ENCODE data around the gene OSGIN1. TPM values are rescaled to one million over a fixed set of nuclear protein-coding genes. Genes with fewer than 3 reads are reported as not detected.
A peak's percentile ranks its signal among the peaks of the same experiment; 100 is the strongest.

Gene OSGIN1
- polyA plus RNA-seq, 3 donors, result 1.8 to 4.0 (median 2.0) TPM

DNA sequence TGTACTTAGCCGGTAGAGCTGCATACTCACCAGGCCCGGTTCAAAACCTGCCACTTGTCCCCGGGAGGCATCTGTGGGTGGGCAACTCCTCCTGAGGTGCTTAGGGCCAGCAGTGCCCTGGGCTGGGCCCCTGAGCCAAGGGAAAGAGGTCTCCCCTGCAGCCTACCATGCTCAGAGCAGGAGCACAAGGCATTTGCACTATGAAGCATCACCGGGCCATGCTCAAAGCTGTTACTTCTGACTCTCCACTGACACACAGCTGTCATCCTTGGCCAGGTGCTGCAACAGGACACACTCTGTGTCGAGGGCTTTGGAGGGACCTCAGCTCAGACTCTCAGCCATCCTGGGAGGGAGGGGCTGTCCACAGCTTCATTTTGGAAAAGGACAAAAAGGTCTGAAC lies 52.4 kb downstream of the OSGIN1 start:
- Mint-ChIP-seq H3K9me3 (peaks cover 0 to 5% (median 1%) of the 10 kb centered on the region in 7 donors), H3K27ac (no peak overlapping the region), H3K27me3 (ENCODE audit: low read depth in 3 of 3) (peaks cover 25 to 37% (median 29%) of the 10 kb centered on the region in 3 donors), H3K36me3 (no peaks in the 10 kb centered on the region), H3K4me1 (no peaks in the 10 kb centered on the region), H3K4me3 (no peak overlapping the region)
- no peak overlapping the region for H3K27ac ChIP-seq (ENCODE audit: low read depth in 1 of 2, low read length in 2 of 2)
- H3K9me3 ChIP-seq (replicated peaks in 1 of 2; ENCODE audit: control insufficient read depth in 1 of 2, insufficient read depth in 1 of 2, low read length in 2 of 2), result no peaks in the 10 kb centered on the region
- H3K4me3 ChIP-seq (replicated peaks in 1 of 3; ENCODE audit: low read depth in 2 of 3, low read length in 3 of 3), result no peak overlapping the region
- no peak for DNase-seq
- 85% methylated on average over 4 of the region's 5 CpGs for WGBS (ENCODE audit: insufficient coverage)
- no peak overlapping the region for H3K4me2 ChIP-seq (replicated peaks; ENCODE audit: extremely low read depth, low read length, poor library complexity, severe bottlenecking)
- peaks cover 0 to 31% of the 10 kb centered on the region in 2 donors for H3K27me3 ChIP-seq (ENCODE audit: control insufficient read depth in 2 of 2, insufficient read depth in 2 of 2, low read length in 2 of 2)
- no peak overlapping the region for H3K9ac ChIP-seq (ENCODE audit: insufficient read depth, low read length, poor library complexity, severe bottlenecking)
- TF ChIP-seq, protein P1, sequence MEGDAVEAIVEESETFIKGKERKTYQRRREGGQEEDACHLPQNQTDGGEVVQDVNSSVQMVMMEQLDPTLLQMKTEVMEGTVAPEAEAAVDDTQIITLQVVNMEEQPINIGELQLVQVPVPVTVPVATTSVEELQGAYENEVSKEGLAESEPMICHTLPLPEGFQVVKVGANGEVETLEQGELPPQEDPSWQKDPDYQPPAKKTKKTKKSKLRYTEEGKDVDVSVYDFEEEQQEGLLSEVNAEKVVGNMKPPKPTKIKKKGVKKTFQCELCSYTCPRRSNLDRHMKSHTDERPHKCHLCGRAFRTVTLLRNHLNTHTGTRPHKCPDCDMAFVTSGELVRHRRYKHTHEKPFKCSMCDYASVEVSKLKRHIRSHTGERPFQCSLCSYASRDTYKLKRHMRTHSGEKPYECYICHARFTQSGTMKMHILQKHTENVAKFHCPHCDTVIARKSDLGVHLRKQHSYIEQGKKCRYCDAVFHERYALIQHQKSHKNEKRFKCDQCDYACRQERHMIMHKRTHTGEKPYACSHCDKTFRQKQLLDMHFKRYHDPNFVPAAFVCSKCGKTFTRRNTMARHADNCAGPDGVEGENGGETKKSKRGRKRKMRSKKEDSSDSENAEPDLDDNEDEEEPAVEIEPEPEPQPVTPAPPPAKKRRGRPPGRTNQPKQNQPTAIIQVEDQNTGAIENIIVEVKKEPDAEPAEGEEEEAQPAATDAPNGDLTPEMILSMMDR (IDR thresholded peaks at IDR 0.05), result no peak
- intact Hi-C loops (cut with micrococcal nuclease), result no loop called here
- no peak overlapping the region for H2AFZ ChIP-seq (ENCODE audit: insufficient read depth, low read depth, low read length, poor library complexity, severe bottlenecking)
- no peaks in the 10 kb centered on the region for H4K20me1 ChIP-seq (ENCODE audit: insufficient read depth, low read length)
- H3K79me2 ChIP-seq (ENCODE audit: insufficient read depth, low read length), result no peaks in the 10 kb centered on the region
- H3K4me1 ChIP-seq (ENCODE audit: control insufficient read depth in 1 of 2, insufficient read depth in 2 of 2, low read length in 2 of 2), result no peaks in the 10 kb centered on the region
- H3K36me3 ChIP-seq (replicated peaks in 1 of 2; ENCODE audit: control insufficient read depth in 1 of 2, insufficient read depth in 2 of 2, low read length in 2 of 2), result no peaks in the 10 kb centered on the region

GRCh38 chr16:84007520-84007919 lies 54.5 kb downstream of the OSGIN1 start:
- H3K4me3 Mint-ChIP-seq, result no peak overlapping the region
- peaks cover 0 to 22% of the 10 kb centered on the region in 2 donors for H3K27me3 ChIP-seq (ENCODE audit: control insufficient read depth in 2 of 2, insufficient read depth in 2 of 2, low read length in 2 of 2)
- H3K9ac ChIP-seq (ENCODE audit: insufficient read depth, low read length, poor library complexity, severe bottlenecking), result no peak overlapping the region
- H3K4me1 Mint-ChIP-seq, result no peaks in the 10 kb centered on the region
- peak overlapping the region in 1 of 7 donors; percentile 47 for H3K27ac Mint-ChIP-seq
- H3K9me3 Mint-ChIP-seq, result peaks cover 0 to 5% (median 0%) of the 10 kb centered on the region in 7 donors
- no peaks in the 10 kb centered on the region for H3K36me3 ChIP-seq (replicated peaks in 1 of 2; ENCODE audit: control insufficient read depth in 1 of 2, insufficient read depth in 2 of 2, low read length in 2 of 2)
- no peaks in the 10 kb centered on the region for H3K79me2 ChIP-seq (ENCODE audit: insufficient read depth, low read length)
- WGBS (ENCODE audit: insufficient coverage), result 89% methylated on average over 4 of the region's 4 CpGs
- intact Hi-C loops (cut with micrococcal nuclease), result no loop called here
- peaks cover 22 to 41% (median 23%) of the 10 kb centered on the region in 3 donors for H3K27me3 Mint-ChIP-seq (ENCODE audit: low read depth in 3 of 3)
- H3K4me1 ChIP-seq (ENCODE audit: control insufficient read depth in 1 of 2, insufficient read depth in 2 of 2, low read length in 2 of 2), result no peaks in the 10 kb centered on the region
- H3K27ac ChIP-seq (ENCODE audit: low read depth in 1 of 2, low read length in 2 of 2), result no peak overlapping the region
- no peak overlapping the region for H2AFZ ChIP-seq (ENCODE audit: insufficient read depth, low read depth, low read length, poor library complexity, severe bottlenecking)
- H4K20me1 ChIP-seq (ENCODE audit: insufficient read depth, low read length), result no peaks in the 10 kb centered on the region
- H3K4me3 ChIP-seq (replicated peaks in 1 of 3; ENCODE audit: low read depth in 2 of 3, low read length in 3 of 3), result no peak overlapping the region
- no peak overlapping the region for H3K4me2 ChIP-seq (replicated peaks; ENCODE audit: extremely low read depth, low read length, poor library complexity, severe bottlenecking)
- no peaks in the 10 kb centered on the region for H3K36me3 Mint-ChIP-seq
- no peaks in the 10 kb centered on the region for H3K9me3 ChIP-seq (replicated peaks in 1 of 2; ENCODE audit: control insufficient read depth in 1 of 2, insufficient read depth in 1 of 2, low read length in 2 of 2)
- DNase-seq, result no peak
- TF ChIP-seq, protein P1 (IDR thresholded peaks at IDR 0.05), result no peak

Measured in CD14-positive monocyte (primary cell).